LNCAP (cell line): Measurements from ENCODE around the gene MALSU1.

Experiments
- CTCF ChIP-seq: fragments of 450-650 bp; IDR thresholded peaks from 2 replicates; pipeline ENCODE4 v1.5.1; 2017; ENCODE audit warnings: mild to moderate bottlenecking

MALSU1 gene

DNA sequence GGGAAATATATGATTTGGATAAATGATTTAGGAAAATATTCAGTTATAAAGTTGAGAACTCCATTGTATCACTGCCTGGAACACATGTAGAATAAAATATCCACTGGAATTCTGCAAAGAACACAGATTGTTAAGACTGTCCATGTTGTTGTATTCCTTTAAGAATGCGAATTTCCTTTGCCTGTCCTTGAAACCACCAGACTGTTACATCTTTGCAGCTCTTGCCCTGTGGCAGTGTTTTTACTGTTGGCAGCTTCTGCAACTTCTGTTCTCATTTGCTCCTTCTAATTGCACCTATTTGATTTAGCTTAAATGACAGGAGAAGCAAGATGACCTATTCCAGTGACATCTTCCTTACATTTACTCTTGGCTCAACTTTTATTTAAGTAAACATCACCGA is 39.7 kb downstream of the MALSU1 start:
- TF ChIP-seq CTCF: no peak

- no peak for TF ChIP-seq CTCF
These were observed 42.9 kb downstream of the MALSU1 start for GRCh38 chr7:23341846-23342598.

- TF ChIP-seq CTCF: no peak
These were observed 44.0 kb downstream of the MALSU1 start for GRCh38 chr7:23343102-23343501.

DNA sequence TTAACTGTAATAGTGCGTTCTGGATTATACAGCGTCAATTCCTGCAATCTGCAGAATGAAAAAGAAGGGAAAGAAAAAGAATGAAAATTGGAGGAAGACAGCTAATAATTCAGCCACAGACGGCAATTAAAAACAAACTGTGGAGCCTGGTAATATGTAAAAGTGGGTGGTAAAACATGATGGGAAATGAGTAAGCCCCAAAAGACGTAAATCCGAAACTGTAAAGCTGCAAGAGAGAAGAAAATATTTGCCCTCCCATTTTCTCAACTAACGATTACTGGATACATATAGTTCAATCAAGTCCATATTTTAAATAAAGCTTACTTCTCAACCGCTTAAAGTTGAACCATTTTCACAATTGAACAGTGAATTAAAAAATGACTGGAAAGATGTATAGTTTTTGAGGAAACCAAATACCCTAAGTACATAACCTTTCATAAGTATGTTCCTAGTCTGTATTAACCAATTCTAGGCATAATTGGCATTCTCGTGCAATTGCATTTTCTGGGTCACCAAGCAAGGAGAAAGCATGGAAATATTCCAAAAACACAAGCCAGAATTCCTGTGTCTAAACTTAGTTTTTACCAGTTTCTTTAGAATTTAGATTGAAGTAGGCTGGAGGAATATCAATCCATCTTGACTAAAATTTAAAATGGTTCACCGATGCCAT is 44.8 kb downstream of the MALSU1 start:
- TF ChIP-seq CTCF: no peak

- TF ChIP-seq CTCF: no peak
These were observed 46.5 kb downstream of the MALSU1 start for GRCh38 chr7:23345601-23346000.

DNA sequence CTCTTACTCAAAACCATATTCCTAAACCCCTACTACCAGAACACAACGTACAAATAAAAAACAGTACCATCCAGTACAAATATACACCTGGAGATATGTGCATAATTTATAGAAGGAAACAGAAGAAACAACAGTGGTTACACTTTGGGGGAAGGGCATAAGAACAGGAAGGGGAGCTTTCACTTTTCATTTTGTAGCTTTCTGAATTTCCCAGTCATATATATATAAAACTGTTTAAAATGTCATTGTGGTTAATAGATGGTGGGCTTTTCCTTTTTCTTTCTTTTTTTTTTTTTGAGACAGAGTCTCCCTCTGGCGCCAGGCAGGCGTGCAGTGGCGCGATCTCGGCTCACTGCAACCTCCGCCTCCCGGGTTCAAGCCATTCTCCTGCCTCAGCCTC is 47.2 kb downstream of the MALSU1 start:
- TF ChIP-seq CTCF: no peak

GRCh38 chr7:23347033-23347681 is 48.0 kb downstream of the MALSU1 start:
- TF ChIP-seq CTCF: no peak
